Mucosa of stomach (tissue), 1 donor: ENCODE results near the gene SGIP1.
"Not testable (repeated sequence)": the region's sequence is repeated elsewhere in the genome, so short reads cannot be mapped to it uniquely, and the experiment has no call there.

Source experiments
- H3K27me3 ChIP-seq: one replicate; pipeline ENCODE4 v1.7.0; 2013; ENCODE audit warnings: mild to moderate bottlenecking, low read length; ENCODE audit not compliant: control insufficient read depth, insufficient read depth
- H3K36me3 ChIP-seq: one replicate; pipeline ENCODE4 v1.7.0; 2013; ENCODE audit warnings: low read length; ENCODE audit not compliant: control insufficient read depth, insufficient read depth
- H3K4me1 ChIP-seq: one replicate; pipeline ENCODE4 v1.7.0; 2013; ENCODE audit warnings: mild to moderate bottlenecking, low read length; ENCODE audit not compliant: control insufficient read depth, insufficient read depth
- H3K4me3 ChIP-seq: one replicate; pipeline ENCODE4 v1.7.0; 2013; ENCODE audit warnings: low read length
- H3K9ac ChIP-seq: one replicate; pipeline ENCODE4 v1.7.0; 2013; ENCODE audit warnings: mild to moderate bottlenecking, low read length, moderate library complexity
- H3K9me3 ChIP-seq: one replicate; pipeline ENCODE4 v1.7.0; 2013; ENCODE audit warnings: mild to moderate bottlenecking, low read length, moderate library complexity; ENCODE audit not compliant: control insufficient read depth
- donor health status: Pancreatic carcinoma.

Gene SGIP1

GRCh38 chr1:66770240-66770639 is 236.3 kb downstream of the SGIP1 start:
- Histone ChIP-seq H3K4me1 (no peaks in the 10 kb centered on the region), H3K9me3 (no peaks in the 10 kb centered on the region), H3K9ac (no peak overlapping the region), H3K36me3 (no peaks in the 10 kb centered on the region), H3K4me3 (no peak overlapping the region), H3K27me3 (no peaks in the 10 kb centered on the region)

GRCh38 chr1:66770694-66771093 is 236.7 kb downstream of the SGIP1 start:
- Histone ChIP-seq H3K9ac (no peak overlapping the region), H3K4me1 (no peaks in the 10 kb centered on the region), H3K4me3 (no peak overlapping the region), H3K9me3 (no peaks in the 10 kb centered on the region), H3K36me3 (no peaks in the 10 kb centered on the region), H3K27me3 (no peaks in the 10 kb centered on the region)

GRCh38 chr1:66773227-66773626 is 239.3 kb downstream of the SGIP1 start:
- no peak overlapping the region for H3K4me3 ChIP-seq
- no peaks in the 10 kb centered on the region for H3K9me3 ChIP-seq
- no peaks in the 10 kb centered on the region for H3K27me3 ChIP-seq
- no peak overlapping the region for H3K9ac ChIP-seq
- no peaks in the 10 kb centered on the region for H3K36me3 ChIP-seq
- no peaks in the 10 kb centered on the region for H3K4me1 ChIP-seq

- Histone ChIP-seq H3K9me3 (no peaks in the 10 kb centered on the region), H3K4me1 (no peaks in the 10 kb centered on the region), H3K9ac (no peak overlapping the region), H3K36me3 (no peaks in the 10 kb centered on the region), H3K4me3 (no peak overlapping the region), H3K27me3 (no peaks in the 10 kb centered on the region)
These were observed 240.5 kb downstream of the SGIP1 start for GRCh38 chr1:66774438-66774837.

DNA sequence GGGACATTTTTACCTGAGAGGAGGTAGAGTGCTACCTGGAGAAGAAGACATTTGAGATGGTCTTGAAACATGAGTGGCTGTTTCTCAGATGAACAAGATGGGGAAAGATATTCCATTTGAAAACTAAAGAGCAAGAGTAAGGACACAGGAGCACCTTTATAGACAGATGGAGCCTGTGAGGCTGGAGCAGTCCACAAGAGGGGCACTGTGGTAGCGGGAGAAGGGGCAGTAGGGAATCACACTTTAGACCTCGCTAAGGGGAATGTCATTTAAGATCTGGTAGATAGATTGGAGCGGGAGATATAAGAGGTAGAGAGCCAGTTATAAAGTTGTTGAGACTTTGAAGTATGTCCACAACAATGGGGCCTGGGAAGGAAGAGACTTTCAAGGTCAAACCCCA is 241.7 kb downstream of the SGIP1 start:
- no peaks in the 10 kb centered on the region for H3K4me1 ChIP-seq
- no peaks in the 10 kb centered on the region for H3K36me3 ChIP-seq
- H3K27me3 ChIP-seq = no peaks in the 10 kb centered on the region
- no peak overlapping the region for H3K9ac ChIP-seq
- H3K4me3 ChIP-seq = no peak overlapping the region
- H3K9me3 ChIP-seq = no peaks in the 10 kb centered on the region

DNA sequence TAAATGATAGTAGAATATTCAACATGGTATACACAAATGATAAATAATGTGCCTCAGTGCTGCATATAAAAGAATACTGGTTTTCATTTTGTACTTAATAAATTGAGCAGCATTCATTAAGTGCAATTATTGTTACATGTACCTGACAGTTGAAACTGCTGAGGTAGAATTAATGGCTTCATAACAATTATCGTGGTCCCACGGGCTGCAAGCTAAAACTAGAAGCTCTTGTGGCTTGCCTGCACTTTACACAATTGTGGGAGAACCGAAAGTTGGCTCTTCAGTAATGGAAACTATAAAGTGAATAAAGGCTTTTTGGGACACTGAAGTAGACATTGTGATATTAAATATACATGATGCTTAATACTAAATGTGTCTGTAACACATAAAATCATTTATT is 243.9 kb downstream of the SGIP1 start:
- Histone ChIP-seq H3K4me3 (no peak overlapping the region), H3K9ac (no peak overlapping the region), H3K36me3 (no peaks in the 10 kb centered on the region), H3K27me3 (no peaks in the 10 kb centered on the region), H3K9me3 (no peaks in the 10 kb centered on the region), H3K4me1 (no peaks in the 10 kb centered on the region)

GRCh38 chr1:66778266-66778665 is 244.3 kb downstream of the SGIP1 start:
- Histone ChIP-seq H3K4me3 (no peak overlapping the region), H3K36me3 (no peaks in the 10 kb centered on the region), H3K9ac (no peak overlapping the region), H3K27me3 (no peaks in the 10 kb centered on the region), H3K9me3 (no peaks in the 10 kb centered on the region), H3K4me1 (no peaks in the 10 kb centered on the region)

DNA sequence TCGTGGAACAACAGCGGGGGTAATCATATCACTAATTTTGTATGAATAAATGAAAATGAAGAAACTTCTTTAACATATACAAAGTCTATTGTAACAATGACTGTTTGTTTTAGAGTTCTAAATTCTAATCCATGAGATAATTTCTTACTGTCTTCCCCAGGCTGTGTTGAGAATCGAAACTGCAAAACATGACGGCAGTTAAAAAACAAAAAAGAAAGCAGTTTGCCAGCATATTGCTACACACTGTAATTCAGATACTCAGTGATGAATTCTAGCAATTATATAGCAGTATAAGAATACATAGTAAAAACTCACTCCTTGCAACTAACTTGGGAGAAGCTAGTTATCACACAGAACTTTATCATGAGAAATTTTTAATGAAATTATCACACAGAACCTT is 245.0 kb downstream of the SGIP1 start:
- no peaks in the 10 kb centered on the region for H3K4me1 ChIP-seq
- no peaks in the 10 kb centered on the region for H3K9me3 ChIP-seq
- H3K36me3 ChIP-seq = no peaks in the 10 kb centered on the region
- no peak overlapping the region for H3K9ac ChIP-seq
- H3K27me3 ChIP-seq = no peaks in the 10 kb centered on the region
- no peak overlapping the region for H3K4me3 ChIP-seq

DNA sequence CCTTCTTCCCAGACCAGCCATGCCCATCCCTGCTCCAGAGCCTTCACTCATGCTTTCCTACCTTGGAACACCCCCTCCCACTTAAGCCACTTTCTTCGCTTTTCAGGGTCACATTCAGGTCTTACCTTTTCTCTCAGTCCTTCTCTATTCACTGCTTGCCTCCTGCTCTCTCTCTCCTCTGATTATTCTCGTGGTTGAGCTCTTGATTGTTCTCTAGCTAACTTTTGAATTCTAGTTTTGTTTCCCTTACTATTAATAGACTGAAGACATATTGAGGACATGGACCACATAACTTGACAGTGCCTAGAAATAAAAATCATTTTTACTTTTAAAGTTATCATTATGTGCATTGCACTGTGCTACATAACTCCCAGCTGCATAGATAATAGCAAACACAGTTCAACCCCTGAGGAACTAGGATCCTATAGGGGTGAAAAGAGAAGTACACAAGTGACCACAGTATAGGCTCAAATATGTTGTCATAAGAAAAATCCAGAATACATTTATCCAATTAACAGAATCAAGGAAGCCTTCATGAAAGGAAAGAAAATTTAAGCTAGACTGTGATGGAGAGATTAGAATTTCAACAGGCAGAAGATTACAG is 245.6 kb downstream of the SGIP1 start:
- Histone ChIP-seq H3K27me3 (no peaks in the 10 kb centered on the region), H3K4me1 (no peaks in the 10 kb centered on the region), H3K4me3 (no peak overlapping the region), H3K9me3 (no peaks in the 10 kb centered on the region), H3K9ac (no peak overlapping the region), H3K36me3 (no peaks in the 10 kb centered on the region)

GRCh38 chr1:66785800-66786199 is 251.8 kb downstream of the SGIP1 start:
- not testable (repeated sequence) for H3K36me3 ChIP-seq, H3K27me3 ChIP-seq, H3K4me3 ChIP-seq, H3K9ac ChIP-seq, H3K9me3 ChIP-seq, H3K4me1 ChIP-seq

GRCh38 chr1:66787641-66788040 is 253.7 kb downstream of the SGIP1 start:
- Histone ChIP-seq H3K9me3 (no peaks in the 10 kb centered on the region), H3K4me3 (no peak overlapping the region), H3K36me3 (no peaks in the 10 kb centered on the region), H3K27me3 (no peaks in the 10 kb centered on the region), H3K9ac (no peak overlapping the region), H3K4me1 (no peaks in the 10 kb centered on the region)

DNA sequence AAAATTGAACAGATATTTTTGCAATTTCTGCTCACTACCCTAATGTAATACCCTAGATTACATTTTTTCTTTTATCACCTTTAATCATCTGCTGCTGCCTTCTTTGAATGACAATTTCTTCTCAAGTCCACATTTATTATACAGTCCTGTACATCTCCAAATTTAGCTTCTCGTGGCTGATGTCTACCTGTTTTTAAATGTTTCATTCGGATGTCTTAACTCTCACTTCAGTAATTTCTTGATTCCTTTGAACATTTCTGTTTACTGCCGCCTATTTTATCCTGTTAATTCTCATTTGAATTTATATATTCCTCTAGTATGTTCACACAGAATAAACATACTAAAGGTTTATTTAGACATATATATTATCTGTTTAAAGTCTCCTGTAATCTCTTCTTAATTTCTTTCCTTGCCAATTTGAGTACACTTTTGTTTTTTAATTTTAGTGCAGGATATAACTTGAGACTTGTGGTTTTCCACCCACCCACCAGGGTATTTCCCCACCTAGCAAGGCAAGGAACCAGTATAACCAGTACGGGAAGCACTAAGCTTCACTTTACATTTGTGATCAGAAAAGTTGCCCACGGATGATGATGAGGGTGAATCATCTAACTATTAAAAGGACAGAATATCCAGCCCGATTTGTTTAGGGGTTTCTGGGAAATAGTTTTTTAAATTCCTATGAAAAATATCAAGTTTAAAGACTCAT is 254.4 kb downstream of the SGIP1 start:
- no peak overlapping the region for H3K9ac ChIP-seq
- H3K4me1 ChIP-seq = no peaks in the 10 kb centered on the region
- H3K9me3 ChIP-seq = no peaks in the 10 kb centered on the region
- no peaks in the 10 kb centered on the region for H3K27me3 ChIP-seq
- no peak overlapping the region for H3K4me3 ChIP-seq
- no peaks in the 10 kb centered on the region for H3K36me3 ChIP-seq
